Smooth muscle cell (in vitro differentiated cells): ENCODE data around the gene XYLT1. TPM values are rescaled to one million over a fixed set of nuclear protein-coding genes. Genes with fewer than 3 reads are reported as not detected.

Experiments used
- DNase-seq: peaks from one replicate; lab custom pipeline; 2025; ENCODE audit not compliant: unreplicated experiment; lab: John Stamatoyannopoulos, UW
- H2AFZ ChIP-seq: fragments of 200-600 bp; sonication (generic); 2 replicates; pipeline ENCODE4 v1.6.0; 2016; ENCODE audit warnings: antibody characterized with exemption, low read depth, mild to moderate bottlenecking
- H3F3A ChIP-seq: fragments of 200-600 bp; sonication (generic); 2 replicates; pipeline ENCODE4 v1.6.0; 2017; ENCODE audit warnings: antibody characterized with exemption, low read depth
- H3K27ac ChIP-seq: fragments of 200-600 bp; sonication (generic); 2 replicates; pipeline ENCODE4 v1.5.1; 2016; ENCODE audit warnings: low read depth, mild to moderate bottlenecking
- H3K27me3 ChIP-seq: fragments of 200-600 bp; sonication (generic); 2 replicates; pipeline ENCODE4 v1.6.1; 2016; ENCODE audit warnings: low read depth, mild to moderate bottlenecking
- H3K36me3 ChIP-seq: fragments of 200-600 bp; sonication (generic); 2 replicates; pipeline ENCODE4 v1.5.1; 2016; ENCODE audit warnings: low read depth
- H3K4me1 ChIP-seq: fragments of 200-600 bp; sonication (generic); 2 replicates; pipeline ENCODE4 v1.5.1; 2016; ENCODE audit warnings: low read depth
- H3K4me2 ChIP-seq: fragments of 200-600 bp; sonication (generic); 2 replicates; pipeline ENCODE4 v1.6.0; 2016; ENCODE audit warnings: mild to moderate bottlenecking
- H3K4me3 ChIP-seq: fragments of 200-600 bp; sonication (generic); 2 replicates; pipeline ENCODE4 v1.5.1; 2016; ENCODE audit warnings: mild to moderate bottlenecking
- H3K79me2 ChIP-seq: fragments of 200-600 bp; sonication (generic); 2 replicates; pipeline ENCODE4 v1.6.0; 2016; ENCODE audit warnings: low read depth, mild to moderate bottlenecking
- H3K9ac ChIP-seq: fragments of 200-600 bp; sonication (generic); 2 replicates; pipeline ENCODE4 v1.6.0; 2016; ENCODE audit warnings: low read depth
- H3K9me3 ChIP-seq: fragments of 200-600 bp; sonication (generic); replicated peaks from 2 replicates; pipeline ENCODE4 v1.5.1; 2016; ENCODE audit warnings: low read depth
- H4K20me1 ChIP-seq: fragments of 200-600 bp; sonication (generic); 2 replicates; pipeline ENCODE4 v1.6.0; 2016; ENCODE audit warnings: low read depth
- CTCF ChIP-seq: fragments of 200-600 bp; sonication (generic); IDR thresholded peaks from 2 replicates; pipeline ENCODE4 v1.5.1; 2017; ENCODE audit warnings: borderline replicate concordance, mild to moderate bottlenecking, antibody characterized with exemption; ENCODE audit not compliant: insufficient read depth, poor library complexity, severe bottlenecking
- WGBS: methylation state at CpG from one replicate; pipeline ENCODE4 v1.1.7; 2016; ENCODE audit warnings: low lambda C conversion rate; 5-methylcytosine and 5-hydroxymethylcytosine counted together
- polyA plus RNA-seq: library from polyadenylated mRNA; unstranded; fragments of >200 nt; fragmentation: Nextera tagmentation; extraction: Ambion mirVana; gene quantifications from 2 replicates; pipeline ENCODE4 v1.2.1, GENCODE V29; 2016
- total RNA-seq: library from RNA; depleted of rRNA; stranded (reverse); fragments of >200 nt; gene quantifications from 2 replicates; pipeline ENCODE4 v1.2.3, GENCODE V29; 2014

XYLT1 gene
- total and polyA plus RNA-seq, 2 experiments from 2014 or later = 9.5 to 19.9 TPM

- Histone ChIP-seq H3K4me2 (no peak overlapping the region), H2AFZ (no peak overlapping the region), H3K4me3 (no peak overlapping the region), H4K20me1 (peaks cover 14% of the 10 kb centered on the region), H3K9ac (no peak overlapping the region), H3K4me1 (no peaks in the 10 kb centered on the region), H3K27ac (peak overlapping the region; percentile 41), H3K36me3 (no peaks in the 10 kb centered on the region), H3K27me3 (no peaks in the 10 kb centered on the region), H3F3A (no peaks in the 10 kb centered on the region), H3K9me3 (no peaks in the 10 kb centered on the region), H3K79me2 (no peaks in the 10 kb centered on the region)
- TF ChIP-seq CTCF = no peak
- no peak for DNase-seq
- WGBS = 25% methylated on average over 5 of the region's 5 CpGs
Measured at GRCh38 chr16:17334096-17334495, 136.7 kb downstream of the XYLT1 start.

- Histone ChIP-seq H3K79me2 (no peaks in the 10 kb centered on the region), H3K4me2 (no peak overlapping the region), H3K9me3 (no peaks in the 10 kb centered on the region), H3F3A (no peaks in the 10 kb centered on the region), H3K36me3 (no peaks in the 10 kb centered on the region), H3K4me1 (no peaks in the 10 kb centered on the region), H3K9ac (no peak overlapping the region), H3K27me3 (no peaks in the 10 kb centered on the region), H2AFZ (no peak overlapping the region), H4K20me1 (peaks cover 20% of the 10 kb centered on the region), H3K4me3 (no peak overlapping the region), H3K27ac (no peak overlapping the region)
- 91% methylated on average over 2 of the region's 2 CpGs for WGBS
- DNase-seq = no peak
- TF ChIP-seq CTCF = no peak
Measured at GRCh38 chr16:17333229-17333628, 137.5 kb downstream of the XYLT1 start.

- DNase-seq = no peak
- no peaks in the 10 kb centered on the region for H3K27me3 ChIP-seq
- H3K9ac ChIP-seq = no peak overlapping the region
- no peak overlapping the region for H2AFZ ChIP-seq
- no peaks in the 10 kb centered on the region for H3K79me2 ChIP-seq
- H3K9me3 ChIP-seq = no peaks in the 10 kb centered on the region
- no peak for TF ChIP-seq CTCF
- H3K4me3 ChIP-seq = no peak overlapping the region
- no peaks in the 10 kb centered on the region for H3K4me1 ChIP-seq
- H3F3A ChIP-seq = peaks cover 6% of the 10 kb centered on the region
- 99% methylated on average over 4 of the region's 4 CpGs for WGBS
- H3K4me2 ChIP-seq = no peak overlapping the region
- H3K36me3 ChIP-seq = no peaks in the 10 kb centered on the region
- no peak overlapping the region for H3K27ac ChIP-seq
- H4K20me1 ChIP-seq = peaks cover 24% of the 10 kb centered on the region
Measured at GRCh38 chr16:17331991-17332390, 138.8 kb downstream of the XYLT1 start.

GRCh38 chr16:17331071-17331607, 139.6 kb downstream of the XYLT1 start:
- 71% methylated on average over 10 of the region's 10 CpGs for WGBS
- no peaks in the 10 kb centered on the region for H3K27me3 ChIP-seq
- no peak for DNase-seq
- no peaks in the 10 kb centered on the region for H3K79me2 ChIP-seq
- no peak overlapping the region for H3K9ac ChIP-seq
- H3K9me3 ChIP-seq = no peaks in the 10 kb centered on the region
- no peaks in the 10 kb centered on the region for H3K4me1 ChIP-seq
- peaks cover 24% of the 10 kb centered on the region for H4K20me1 ChIP-seq
- H3K4me2 ChIP-seq = no peak overlapping the region
- no peak overlapping the region for H3K27ac ChIP-seq
- H2AFZ ChIP-seq = no peak overlapping the region
- peaks cover 6% of the 10 kb centered on the region for H3F3A ChIP-seq
- H3K4me3 ChIP-seq = no peak overlapping the region
- H3K36me3 ChIP-seq = no peaks in the 10 kb centered on the region
- TF ChIP-seq CTCF = no peak
